Measurements from ENCODE around the gene TSPAN4. TPM values are rescaled to one million over a fixed set of nuclear protein-coding genes. Genes with fewer than 3 reads are reported as not detected.

TSPAN4 gene, protein sequence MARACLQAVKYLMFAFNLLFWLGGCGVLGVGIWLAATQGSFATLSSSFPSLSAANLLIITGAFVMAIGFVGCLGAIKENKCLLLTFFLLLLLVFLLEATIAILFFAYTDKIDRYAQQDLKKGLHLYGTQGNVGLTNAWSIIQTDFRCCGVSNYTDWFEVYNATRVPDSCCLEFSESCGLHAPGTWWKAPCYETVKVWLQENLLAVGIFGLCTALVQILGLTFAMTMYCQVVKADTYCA
- total RNA-seq (2016; rRNA removed; fragmentation: Illumina TruSeq; extraction: Trizol) (13.2 and 31.7 TPM in 2 replicates), polyA plus RNA-seq (2011; rRNA removed) (68.3 and 88.5 TPM in 2 replicates), polyA minus RNA-seq (2011; rRNA and poly(A)+ RNA removed; ENCODE audit: low replicate concordance) (59.6 and 124 TPM in 2 replicates), Bru-seq, nascent RNA (percentile 48 among the genes with signal in this experiment), BruChase-seq, experiment 1, labeled RNA remaining after a 6-hour chase (percentile 55 among the genes with signal in this experiment), BruChase-seq, experiment 2, labeled RNA remaining after a 2-hour chase (percentile 58 among the genes with signal in this experiment)
- 8.9 and 10.0 TPM in 2 replicates for total RNA-seq (2016; cell fraction: cytosol; rRNA removed; fragmentation: Illumina TruSeq; extraction: Trizol; ENCODE audit: low read depth)
- total RNA-seq (2016; cell fraction: insoluble cytoplasmic fraction; rRNA removed; fragmentation: Illumina TruSeq; extraction: Trizol), result 12.0 and 31.8 TPM in 2 replicates
- total RNA-seq (2016; cell fraction: membrane; rRNA removed; fragmentation: Illumina TruSeq; extraction: Trizol), result 11.0 and 13.5 TPM in 2 replicates
- 26.1 and 32.6 TPM in 2 replicates for total RNA-seq (2016; cell fraction: nucleus; rRNA removed; fragmentation: Illumina TruSeq; extraction: Trizol)
- polyA plus RNA-seq (2011; cell fraction: cytosol; rRNA removed), result 60.2 and 113 TPM in 2 replicates
- polyA plus RNA-seq (2011; cell fraction: nucleus; rRNA removed), result 232 and 327 TPM in 2 replicates
- polyA plus RNA-seq (2012), result 22.7 and 28.5 TPM in 2 replicates
- 10.4 TPM in 2 replicates for polyA plus RNA-seq (2016; cell fraction: cytosol; fragmentation: Illumina TruSeq; extraction: Trizol; ENCODE audit: low read depth)
- 11.8 and 12.7 TPM in 2 replicates for polyA plus RNA-seq (2016; cell fraction: insoluble cytoplasmic fraction; fragmentation: Illumina TruSeq; extraction: Trizol; ENCODE audit: low read depth)
- 8.5 and 12.0 TPM in 2 replicates for polyA plus RNA-seq (2016; cell fraction: membrane; fragmentation: Illumina TruSeq; extraction: Trizol; ENCODE audit: low read depth)
- polyA plus RNA-seq (2016; cell fraction: nucleus; fragmentation: Illumina TruSeq; extraction: Trizol; ENCODE audit: insufficient read depth, low read depth), result 59.4 and 62.8 TPM in 2 replicates
- 24.9 and 25.9 TPM in 2 replicates for polyA minus RNA-seq (2011; cell fraction: cytosol; rRNA and poly(A)+ RNA removed)
- 16.4 and 16.9 TPM in 2 replicates for polyA minus RNA-seq (2011; cell fraction: nucleus; rRNA and poly(A)+ RNA removed)
- long read RNA-seq, experiment 1, transcript TSPAN4-205 (9 exons, 1,426 nt), result minor isoform, 9 of 109 reads
- long read RNA-seq, experiment 1, transcript TSPAN4-207 (8 exons, 1,025 nt), result minor isoform, 12 of 109 reads
- long read RNA-seq, experiment 1, transcript TSPAN4-203 (9 exons, 1,423 nt), result major isoform, 33 of 109 reads
- long read RNA-seq, experiment 1, transcript TSPAN4-206 (9 exons, 1,430 nt), result minor isoform, 5 of 109 reads
- long read RNA-seq, experiment 1, partial matches to known transcripts, result 17 of 109 reads
- long read RNA-seq, experiment 1, other reads (novel, unspliced or antisense), result 27 of 109 reads
- long read RNA-seq, experiment 2, transcript TSPAN4-203 (9 exons, 1,423 nt), result major isoform, 30 of 137 reads
- long read RNA-seq, experiment 2, transcript TSPAN4-202 (8 exons, 1,332 nt), result minor isoform, 11 of 137 reads
- long read RNA-seq, experiment 2, transcript TSPAN4-205 (9 exons, 1,426 nt), result minor isoform, 11 of 137 reads
- long read RNA-seq, experiment 2, transcript TSPAN4-206 (9 exons, 1,430 nt), result minor isoform, 10 of 137 reads
- long read RNA-seq, experiment 2, partial matches to known transcripts, result 36 of 137 reads
- long read RNA-seq, experiment 2, other reads (novel, unspliced or antisense), result 31 of 137 reads

DNA sequence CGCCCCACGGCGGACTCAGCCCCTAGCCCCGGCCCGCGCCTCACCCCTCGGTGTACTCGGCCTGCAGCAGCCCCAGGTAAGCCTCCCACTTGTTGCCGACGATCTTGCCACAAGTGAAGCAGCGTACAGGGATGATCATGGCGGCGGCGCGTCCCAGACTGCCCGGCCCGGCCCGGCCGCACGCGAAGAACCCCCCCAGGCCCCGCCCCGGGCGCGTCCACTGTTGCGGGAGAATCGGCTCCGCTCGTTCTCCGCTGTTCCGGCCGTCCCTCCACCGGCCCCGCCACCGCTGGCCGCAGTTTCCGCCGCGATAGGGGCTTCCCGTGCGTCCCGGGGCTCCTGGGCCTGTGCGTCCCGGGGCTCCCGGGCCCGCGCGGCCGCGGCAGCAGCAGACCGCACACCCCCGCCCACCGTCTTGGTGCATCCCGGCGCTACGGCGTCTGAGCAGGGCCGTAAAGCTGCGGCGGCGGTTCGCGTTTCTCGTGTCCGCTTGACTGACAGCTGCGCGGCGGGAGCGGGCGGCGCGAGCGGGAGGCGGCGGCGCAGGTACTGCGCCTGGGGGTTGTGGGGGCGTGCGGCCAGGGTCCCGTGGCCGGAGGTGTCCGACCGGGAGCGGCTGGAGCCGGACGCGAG, at the start of gene TSPAN4, which contains the start of gene POLR2L:
TSS of gene TSPAN4 (plus strand) at position 483 of the 633 bp plus-strand sequence. CDS start 7,453 bp downstream, outside the sequence.
TSS of gene POLR2L (minus strand) at position 160 of the 633 bp plus-strand sequence. CDS start at position 139, 21 bp downstream.
- Histone ChIP-seq H3K4me2 (ENCODE audit: low read depth, low read length) (peak within 1 kb of the TSS; percentile 85), H3K27ac (ENCODE audit: extremely low read length, insufficient read depth, low read length) (peak within 1 kb of the TSS; percentile 83), H3K27me3 (ENCODE audit: control insufficient read depth in 1 of 2, insufficient read depth in 2 of 2, low read length in 2 of 2) (no peaks in the 10 kb centered on the region), H3K4me3 (replicated peaks in 1 of 3; ENCODE audit: insufficient read depth in 1 of 3, low read depth in 2 of 3, low read length in 3 of 3) (peak within 1 kb of the TSS; percentile 97 to 100 (median 98)), H3K4me1 (ENCODE audit: insufficient read depth, low read length) (peaks cover 65% of the 10 kb centered on the region), H3K36me3 (replicated peaks in 1 of 2; ENCODE audit: control insufficient read depth in 1 of 2, insufficient read depth in 2 of 2, low read length in 2 of 2) (peaks cover 5 to 27% of the 10 kb centered on the region in 2 experiments), H3K79me2 (ENCODE audit: insufficient read depth, low read length) (peaks cover 27% of the 10 kb centered on the region), H4K20me1 (ENCODE audit: insufficient read depth, low read length) (peaks cover 17% of the 10 kb centered on the region; the same call in 1 of the 2 replicates), H3K9ac (ENCODE audit: insufficient read depth, low read depth, low read length) (peak within 1 kb of the TSS; percentile 92), H2AFZ (ENCODE audit: low read length) (no peak within 1 kb of the TSS), H3K9me3 (ENCODE audit: low read length) (no peaks in the 10 kb centered on the region)
- ChIA-PET POLR2A (interaction anchor here (0.7 to 11.1 kb wide), 7 partner anchors 13 to 136 kb away, joined by 3 to 141 read pairs (median 7); partner anchors contain the start of genes CD151, CRACR2B, PNPLA2 and RPLP2), CTCF (ENCODE audit: low intra/inter-chr PET ratio, low total read pairs) (no interaction called here)
- FAIRE-seq, result no peak
- ATAC-seq, result peak; percentile 13
- peak; percentile 78 for DNase-seq (ENCODE audit: low spot score)
- in situ Hi-C loops (cut with HindIII; ENCODE audit: extremely low pct_ligation_motif_present, low pct_unique_long_range_greater_than_20kb), result no loop called here
- intact Hi-C loops (cut with micrococcal nuclease; ENCODE audit: unreplicated experiment), result loop anchor here (5.0 kb wide), 1 partner anchor 35 kb away; the partner anchor contains the start of genes PIDD1 and RPLP2
- WGBS (ENCODE audit: low lambda C conversion rate), result 0% methylated on average over 3 of the region's 87 CpGs
- BruUV-seq (replicated peaks), result no TSS peak
- TF ChIP-seq FOSL2 (CRISPR knock-in tag; IDR thresholded peaks at IDR 0.05) (no peak; the same call in 1 of the 2 replicates), HNRNPUL1 (IDR thresholded peaks at IDR 0.05; ENCODE audit: low read depth, low read length) (no peak), ZNF431 (CRISPR knock-in tag; IDR thresholded peaks at IDR 0.05; ENCODE audit: borderline replicate concordance, low read depth) (no peak; the same call in 1 of the 2 replicates), KLF15 (CRISPR knock-in tag; IDR thresholded peaks at IDR 0.05; ENCODE audit: borderline replicate concordance) (no peak), FOXP4 (CRISPR knock-in tag; IDR thresholded peaks at IDR 0.05) (no peak), HOXA5 (CRISPR knock-in tag; IDR thresholded peaks at IDR 0.05) (peak; percentile 20; the same call in 1 of the 2 replicates), ZNF589 (CRISPR knock-in tag; conservative IDR thresholded peaks at IDR 0.05) (no peak), SP140L (CRISPR knock-in tag; IDR thresholded peaks at IDR 0.05; ENCODE audit: borderline replicate concordance) (no peak), ZNF281 (CRISPR knock-in tag; IDR thresholded peaks at IDR 0.05; ENCODE audit: borderline replicate concordance) (no peak)
